ENCODE measurements around the gene PNKD.
A peak's percentile ranks its signal among the peaks of the same experiment; 100 is the strongest.

Gene PNKD

GRCh38 chr2:218318241-218318640 lies 47.9 kb downstream of the PNKD start:
- TF ChIP-seq CTCF (IDR thresholded peaks at IDR 0.05; ENCODE audit: insufficient read depth, low read length, poor library complexity, severe bottlenecking) = no peak
- no peaks in the 10 kb centered on the region; the same call in 1 of the 2 replicates for H3K27me3 ChIP-seq (replicated peaks; ENCODE audit: control insufficient read depth, insufficient read depth, low read length)
- DNase-seq (ENCODE audit: extremely low read depth, insufficient read length) = no peak
- H3K36me3 ChIP-seq (ENCODE audit: control insufficient read depth, insufficient read depth, low read length) = no peaks in the 10 kb centered on the region
- no peak overlapping the region for H3K4me3 ChIP-seq (replicated peaks; ENCODE audit: low read depth, low read length)

GRCh38 chr2:218319813-218320365 lies 49.6 kb downstream of the PNKD start:
- no peak for TF ChIP-seq CTCF (IDR thresholded peaks at IDR 0.05; ENCODE audit: insufficient read depth, low read length, poor library complexity, severe bottlenecking)
- Histone ChIP-seq H3K27me3 (replicated peaks; ENCODE audit: control insufficient read depth, insufficient read depth, low read length) (no peaks in the 10 kb centered on the region; the same call in 1 of the 2 replicates), H3K4me3 (replicated peaks; ENCODE audit: low read depth, low read length) (no peak overlapping the region), H3K36me3 (ENCODE audit: control insufficient read depth, insufficient read depth, low read length) (no peaks in the 10 kb centered on the region)
- DNase-seq (ENCODE audit: extremely low read depth, insufficient read length) = no peak

- H3K27me3 ChIP-seq (replicated peaks; ENCODE audit: control insufficient read depth, insufficient read depth, low read length) = no peaks in the 10 kb centered on the region; the same call in 1 of the 2 replicates
- DNase-seq (ENCODE audit: extremely low read depth, insufficient read length) = no peak
- H3K36me3 ChIP-seq (ENCODE audit: control insufficient read depth, insufficient read depth, low read length) = no peaks in the 10 kb centered on the region
- H3K4me3 ChIP-seq (replicated peaks; ENCODE audit: low read depth, low read length) = no peak overlapping the region
- TF ChIP-seq CTCF (IDR thresholded peaks at IDR 0.05; ENCODE audit: insufficient read depth, low read length, poor library complexity, severe bottlenecking) = no peak
These were observed 50.5 kb downstream of the PNKD start for GRCh38 chr2:218320704-218321336.

GRCh38 chr2:218322768-218323525 lies 52.6 kb downstream of the PNKD start:
- Histone ChIP-seq H3K36me3 (ENCODE audit: control insufficient read depth, insufficient read depth, low read length) (no peaks in the 10 kb centered on the region), H3K27me3 (replicated peaks; ENCODE audit: control insufficient read depth, insufficient read depth, low read length) (no peaks in the 10 kb centered on the region), H3K4me3 (replicated peaks; ENCODE audit: low read depth, low read length) (peak overlapping the region; percentile 70)
- TF ChIP-seq CTCF (IDR thresholded peaks at IDR 0.05; ENCODE audit: insufficient read depth, low read length, poor library complexity, severe bottlenecking) = no peak
- DNase-seq (ENCODE audit: extremely low read depth, insufficient read length) = peak; percentile 84

- Histone ChIP-seq H3K4me3 (replicated peaks; ENCODE audit: low read depth, low read length) (peak overlapping the region; percentile 70), H3K36me3 (ENCODE audit: control insufficient read depth, insufficient read depth, low read length) (no peaks in the 10 kb centered on the region), H3K27me3 (replicated peaks; ENCODE audit: control insufficient read depth, insufficient read depth, low read length) (no peaks in the 10 kb centered on the region)
- no peak for DNase-seq (ENCODE audit: extremely low read depth, insufficient read length)
- TF ChIP-seq CTCF (IDR thresholded peaks at IDR 0.05; ENCODE audit: insufficient read depth, low read length, poor library complexity, severe bottlenecking) = no peak
These were observed 53.5 kb downstream of the PNKD start for GRCh38 chr2:218323526-218324472.

All from GM06990 (cell line).